ENCODE data around the gene CTSF.
A peak's percentile ranks its signal among the peaks of the same experiment; 100 is the strongest.
"Not testable (repeated sequence)": the region's sequence is repeated elsewhere in the genome, so short reads cannot be mapped to it uniquely, and the experiment has no call there.

CTSF gene

DNA sequence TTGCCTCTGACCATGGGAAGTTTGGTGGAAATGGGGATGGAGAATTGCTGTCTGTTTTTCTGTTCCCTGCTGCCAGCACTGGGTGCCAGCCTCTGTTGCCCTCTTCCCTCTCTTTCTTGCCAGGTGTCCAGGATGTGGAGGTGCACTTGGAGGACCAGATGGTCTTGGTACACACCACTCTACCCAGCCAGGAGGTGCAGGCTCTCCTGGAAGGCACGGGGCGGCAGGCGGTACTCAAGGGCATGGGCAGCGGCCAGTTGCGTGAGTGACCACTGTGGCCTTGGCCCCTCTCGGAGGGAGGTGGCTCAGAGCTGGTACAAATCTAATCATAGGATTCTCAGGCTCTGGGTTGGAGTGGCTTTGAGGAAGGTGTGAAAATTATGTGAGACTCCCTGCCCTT lies 30.6 kb upstream of the CTSF start:
- Mint-ChIP-seq H3K36me3 (ENCODE audit: low read depth) (peaks cover 46% of the 10 kb centered on the region), H3K27me3 (no peaks in the 10 kb centered on the region), H3K27ac (no peak overlapping the region), H3K4me1 (ENCODE audit: low read depth) (peaks cover 49% of the 10 kb centered on the region), H3K9me3 (no peaks in the 10 kb centered on the region), H3K4me3 (no peak overlapping the region)
- intact Hi-C loops (cut with micrococcal nuclease), result no loop called here

GRCh38 chr11:66595245-66595904 lies 27.0 kb upstream of the CTSF start:
- intact Hi-C loops (cut with micrococcal nuclease), result loop anchor here (2.0 kb wide), 1 partner anchor 21 kb away; the partner anchor contains the start of gene RBM14
- Mint-ChIP-seq H3K36me3 (ENCODE audit: low read depth) (peaks cover 30% of the 10 kb centered on the region), H3K4me1 (ENCODE audit: low read depth) (peaks cover 45% of the 10 kb centered on the region), H3K9me3 (no peaks in the 10 kb centered on the region), H3K27ac (peak overlapping the region; percentile 73), H3K27me3 (peaks cover 2% of the 10 kb centered on the region), H3K4me3 (peak overlapping the region; percentile 47)

- H3K4me1 Mint-ChIP-seq (ENCODE audit: low read depth), result peaks cover 32% of the 10 kb centered on the region
- H3K27ac Mint-ChIP-seq, result peak overlapping the region; percentile 91
- H3K27me3 Mint-ChIP-seq, result peaks cover 3% of the 10 kb centered on the region
- intact Hi-C loops (cut with micrococcal nuclease), result loop anchor here (1.0 to 2.0 kb wide), 3 partner anchors 23 to 85 kb away; partner anchors contain the start of genes RBM14 and RBM4
- H3K36me3 Mint-ChIP-seq (ENCODE audit: low read depth), result peaks cover 15% of the 10 kb centered on the region
- peak overlapping the region; percentile 98 for H3K4me3 Mint-ChIP-seq
- no peaks in the 10 kb centered on the region for H3K9me3 Mint-ChIP-seq
Measured at GRCh38 chr11:66593650-66594049, 25.2 kb upstream of the CTSF start.

- peaks cover 32% of the 10 kb centered on the region for H3K4me1 Mint-ChIP-seq (ENCODE audit: low read depth)
- H3K36me3 Mint-ChIP-seq (ENCODE audit: low read depth), result peaks cover 14% of the 10 kb centered on the region
- no peaks in the 10 kb centered on the region for H3K9me3 Mint-ChIP-seq
- H3K27ac Mint-ChIP-seq, result peak overlapping the region; percentile 91
- peaks cover 3% of the 10 kb centered on the region for H3K27me3 Mint-ChIP-seq
- intact Hi-C loops (cut with micrococcal nuclease), result loop anchor here (1.0 kb wide), 2 partner anchors 45 to 85 kb away; partner anchors contain the start of gene RBM4
- H3K4me3 Mint-ChIP-seq, result peak overlapping the region; percentile 98
Measured at GRCh38 chr11:66593303-66593635, 24.9 kb upstream of the CTSF start.

DNA sequence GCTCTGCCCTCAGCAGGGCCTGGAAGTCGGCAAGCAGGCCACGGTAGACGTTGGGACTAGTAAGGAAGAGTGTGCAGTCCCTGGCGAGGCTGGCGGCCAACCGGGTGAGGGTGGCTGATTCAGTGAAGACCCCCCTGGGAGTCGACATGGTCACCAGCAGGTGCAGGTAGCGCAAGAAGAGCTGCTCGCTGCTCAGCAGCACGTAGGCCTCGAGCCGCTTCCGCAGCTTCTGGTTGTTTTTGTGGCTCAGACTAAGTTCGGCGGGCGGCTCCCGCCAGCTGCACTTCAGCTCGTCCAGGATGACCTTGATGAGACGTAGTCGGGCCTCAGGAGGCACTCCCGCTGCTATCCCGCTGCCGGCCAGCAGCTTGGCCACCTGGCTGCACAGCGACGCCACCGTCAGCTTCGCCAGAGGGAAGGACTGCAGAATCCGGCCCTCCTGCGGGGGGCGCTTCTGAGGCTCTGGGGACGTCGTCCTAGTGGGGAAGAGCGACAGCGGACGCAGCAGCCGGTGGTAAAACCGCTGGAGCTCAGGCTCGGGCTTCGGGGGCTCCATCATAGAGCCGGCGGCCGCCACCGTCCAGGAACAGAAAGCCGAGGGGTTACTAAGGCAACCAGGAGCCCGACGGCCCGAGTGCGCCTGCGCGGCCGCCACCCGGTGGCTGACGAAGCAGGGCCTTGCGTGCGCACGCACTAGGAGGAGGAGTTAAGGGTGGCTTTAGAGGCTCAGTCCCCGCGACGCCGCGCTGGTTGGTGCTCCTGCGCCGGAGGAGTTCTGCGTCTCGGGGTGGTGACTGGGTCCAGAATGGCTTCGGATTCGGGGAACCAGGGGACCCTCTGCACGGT lies 24.3 kb upstream of the CTSF start, which contains the start of the genes CCDC87 and CCS:
CCDC87 (minus strand) TSS at position 607 of the 846 bp plus-strand sequence; CDS start at position 559, 48 bp downstream.
CCS (plus strand) TSS at position 729 of the 846 bp plus-strand sequence; CDS start at position 806, 77 bp downstream.
- H3K9me3 Mint-ChIP-seq, result no peaks in the 10 kb centered on the region
- peak within 1 kb of the TSS; percentile 91 for H3K27ac Mint-ChIP-seq
- intact Hi-C loops (cut with micrococcal nuclease), result loop anchor here (1.0 kb wide), 2 partner anchors 46 to 86 kb away; partner anchors contain the start of gene RBM4
- peaks cover 14% of the 10 kb centered on the region for H3K36me3 Mint-ChIP-seq (ENCODE audit: low read depth)
- peaks cover 32% of the 10 kb centered on the region for H3K4me1 Mint-ChIP-seq (ENCODE audit: low read depth)
- H3K27me3 Mint-ChIP-seq, result peaks cover 3% of the 10 kb centered on the region
- peak within 1 kb of the TSS; percentile 98 for H3K4me3 Mint-ChIP-seq

DNA sequence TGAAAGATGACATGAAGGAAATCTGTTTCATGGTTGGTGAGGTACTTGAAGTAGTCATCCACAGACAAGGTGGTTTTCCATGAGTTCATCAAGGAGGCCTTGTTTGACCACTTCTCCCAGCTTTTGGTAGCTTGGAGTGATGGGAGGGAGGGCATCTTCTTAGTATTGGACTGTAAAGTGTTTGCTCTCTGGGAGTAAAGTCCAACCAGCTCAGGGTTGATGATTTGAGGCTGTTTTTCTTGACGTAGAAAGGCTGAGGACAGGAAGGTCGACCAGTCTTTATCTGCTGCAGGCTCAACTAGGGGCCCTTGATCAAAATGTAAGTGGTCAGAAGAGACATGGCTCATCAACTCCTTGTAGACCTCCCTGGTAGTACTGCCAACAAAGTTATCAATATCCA lies 22.8 kb upstream of the CTSF start:
- peaks cover 27% of the 10 kb centered on the region for H3K4me1 Mint-ChIP-seq (ENCODE audit: low read depth)
- H3K4me3 Mint-ChIP-seq, result no peak overlapping the region
- H3K27me3 Mint-ChIP-seq, result peaks cover 5% of the 10 kb centered on the region
- no peaks in the 10 kb centered on the region for H3K9me3 Mint-ChIP-seq
- no peak overlapping the region for H3K27ac Mint-ChIP-seq
- intact Hi-C loops (cut with micrococcal nuclease), result no loop called here
- H3K36me3 Mint-ChIP-seq (ENCODE audit: low read depth), result peaks cover 6% of the 10 kb centered on the region

- Mint-ChIP-seq H3K4me3 (no peak overlapping the region), H3K36me3 (ENCODE audit: low read depth) (peaks cover 6% of the 10 kb centered on the region), H3K27me3 (peaks cover 8% of the 10 kb centered on the region), H3K4me1 (ENCODE audit: low read depth) (peaks cover 16% of the 10 kb centered on the region), H3K9me3 (no peaks in the 10 kb centered on the region), H3K27ac (no peak overlapping the region)
- intact Hi-C loops (cut with micrococcal nuclease), result no loop called here
Measured at GRCh38 chr11:66589996-66590675, 21.7 kb upstream of the CTSF start.

- H3K27ac Mint-ChIP-seq; H3K9me3 Mint-ChIP-seq; intact Hi-C loops (cut with micrococcal nuclease); H3K4me1 Mint-ChIP-seq (ENCODE audit: low read depth); H3K36me3 Mint-ChIP-seq (ENCODE audit: low read depth); H3K4me3 Mint-ChIP-seq: not testable (repeated sequence)
- peaks cover 12% of the 10 kb centered on the region for H3K27me3 Mint-ChIP-seq
Measured at GRCh38 chr11:66589315-66589714, 20.9 kb upstream of the CTSF start.

- H3K4me1 Mint-ChIP-seq (ENCODE audit: low read depth), result no peaks in the 10 kb centered on the region
- intact Hi-C loops (cut with micrococcal nuclease), result no loop called here
Measured at GRCh38 chr11:66586136-66586535, 17.7 kb upstream of the CTSF start.

DNA sequence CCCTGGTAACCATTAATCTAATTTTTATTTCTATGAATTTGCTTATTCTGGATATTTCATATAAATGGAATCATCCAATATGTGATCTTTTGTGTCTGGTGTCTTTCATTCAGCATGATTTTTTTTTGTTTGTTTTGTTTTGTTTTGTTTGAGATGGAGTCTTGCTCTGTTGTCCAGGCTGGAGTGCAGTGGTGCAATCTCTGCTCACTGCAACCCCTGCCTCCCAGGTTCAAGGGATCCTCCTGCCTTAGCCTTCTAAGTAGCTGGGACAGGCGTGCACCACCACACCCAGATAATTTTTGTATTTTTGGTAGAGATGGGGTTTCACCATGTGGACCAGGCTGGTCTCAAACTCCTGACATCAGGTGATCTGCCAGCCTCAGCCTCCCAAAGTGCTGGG lies 17.0 kb upstream of the CTSF start:
- H3K27ac Mint-ChIP-seq, result not testable (repeated sequence)

More at GRCh38 chr11:66586136-66586535, 17.7 kb upstream of the CTSF start:
- peaks cover 17% of the 10 kb centered on the region for H3K9me3 Mint-ChIP-seq
- peaks cover 15% of the 10 kb centered on the region for H3K27me3 Mint-ChIP-seq
- no peak overlapping the region for H3K4me3 Mint-ChIP-seq
- H3K36me3 Mint-ChIP-seq (ENCODE audit: low read depth), result no peaks in the 10 kb centered on the region
- no peak overlapping the region for H3K27ac Mint-ChIP-seq

GRCh38 chr11:66582565-66583147 lies 14.2 kb upstream of the CTSF start:
- intact Hi-C loops (cut with micrococcal nuclease); H3K4me3 Mint-ChIP-seq; H3K27ac Mint-ChIP-seq; H3K36me3 Mint-ChIP-seq (ENCODE audit: low read depth): not testable (repeated sequence)
- peaks cover 17% of the 10 kb centered on the region for H3K27me3 Mint-ChIP-seq
- peaks cover 11% of the 10 kb centered on the region for H3K4me1 Mint-ChIP-seq (ENCODE audit: low read depth)
- H3K9me3 Mint-ChIP-seq, result peaks cover 17% of the 10 kb centered on the region

More for the DNA sequence above, 17.0 kb upstream of the CTSF start:
- Mint-ChIP-seq H3K27me3 (peaks cover 13% of the 10 kb centered on the region), H3K9me3 (peaks cover 17% of the 10 kb centered on the region)
- H3K36me3 Mint-ChIP-seq (ENCODE audit: low read depth); H3K4me1 Mint-ChIP-seq (ENCODE audit: low read depth); intact Hi-C loops (cut with micrococcal nuclease); H3K4me3 Mint-ChIP-seq: not testable (repeated sequence)

- no peak overlapping the region for H3K27ac Mint-ChIP-seq
- no peaks in the 10 kb centered on the region for H3K36me3 Mint-ChIP-seq (ENCODE audit: low read depth)
- peaks cover 17% of the 10 kb centered on the region for H3K9me3 Mint-ChIP-seq
- H3K4me3 Mint-ChIP-seq, result no peak overlapping the region
- H3K4me1 Mint-ChIP-seq (ENCODE audit: low read depth), result peaks cover 11% of the 10 kb centered on the region
- intact Hi-C loops (cut with micrococcal nuclease), result no loop called here
- H3K27me3 Mint-ChIP-seq, result peaks cover 15% of the 10 kb centered on the region
Measured at GRCh38 chr11:66581261-66581660, 12.9 kb upstream of the CTSF start.

DNA sequence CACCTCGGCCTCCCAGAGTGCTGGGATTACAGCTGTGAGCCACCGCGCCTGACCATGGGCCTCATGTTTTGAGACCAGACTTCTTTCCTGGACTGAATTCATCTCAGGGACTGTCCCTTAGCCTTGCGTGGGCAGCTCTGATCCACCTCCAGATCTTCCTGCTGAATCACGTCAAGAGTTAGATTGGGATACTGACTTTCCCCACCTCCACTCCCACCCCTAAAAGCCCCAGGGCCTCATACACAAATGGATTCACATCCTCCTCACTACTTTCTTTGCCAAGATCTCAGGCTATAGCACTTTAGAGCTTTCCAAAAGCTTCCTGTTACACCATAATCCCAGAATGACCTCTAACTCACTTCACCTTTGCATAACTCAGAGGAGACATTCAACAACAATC lies 12.4 kb upstream of the CTSF start:
- H3K4me1 Mint-ChIP-seq (ENCODE audit: low read depth), result peaks cover 11% of the 10 kb centered on the region
- no peaks in the 10 kb centered on the region for H3K36me3 Mint-ChIP-seq (ENCODE audit: low read depth)
- peaks cover 17% of the 10 kb centered on the region for H3K9me3 Mint-ChIP-seq
- peaks cover 15% of the 10 kb centered on the region for H3K27me3 Mint-ChIP-seq
- H3K4me3 Mint-ChIP-seq, result no peak overlapping the region
- intact Hi-C loops (cut with micrococcal nuclease), result no loop called here
- no peak overlapping the region for H3K27ac Mint-ChIP-seq

Measured in dendritic cell treated with granulocyte-macrophage colony-stimulating factor and Interleukin-4, amounts not matched to agents 40 ng/mL and 50 ng/mL, for 4 days (primary cell).